GM20431 (cell line): Measurements from ENCODE around the gene ZSWIM7.
"Not testable (repeated sequence)": the region's sequence is repeated elsewhere in the genome, so short reads cannot be mapped to it uniquely, and the experiment has no call there.

Experiments used
- in situ Hi-C: fragments of 300-500 bp; cut with MseI, MboI; formaldehyde crosslinking; loops from one replicate; pipeline ENCODE4 v1.15.0; 2020; ENCODE audit warnings: low sequenced_read_pairs; ENCODE audit not compliant: unreplicated experiment

The ZSWIM7 gene

DNA sequence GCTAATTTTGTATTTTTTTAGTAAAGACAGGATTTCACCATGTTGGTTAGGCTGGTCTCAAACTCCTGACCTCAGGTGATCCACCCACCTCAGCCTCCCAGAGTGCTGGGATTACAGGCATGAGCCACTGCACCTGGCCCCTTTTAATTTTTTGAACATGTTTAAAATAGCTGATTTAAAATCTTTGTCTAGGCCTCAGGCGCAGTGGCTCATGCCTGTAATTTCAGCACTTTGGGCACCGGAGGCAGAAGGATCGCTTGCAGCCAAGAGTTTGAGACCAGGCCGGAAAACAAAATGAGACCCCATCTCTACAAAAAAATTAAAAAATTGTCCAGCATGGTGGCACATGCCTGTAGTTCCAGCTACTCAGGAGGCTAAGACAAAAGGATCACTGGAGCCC lies 63.0 kb downstream of the ZSWIM7 start:
- in situ Hi-C loops: not testable (repeated sequence)

GRCh38 chr17:15935891-15936290 lies 63.6 kb downstream of the ZSWIM7 start:
- in situ Hi-C loops: no loop called here

- in situ Hi-C loops: no loop called here
Measured at GRCh38 chr17:15934866-15935265, 64.6 kb downstream of the ZSWIM7 start.

DNA sequence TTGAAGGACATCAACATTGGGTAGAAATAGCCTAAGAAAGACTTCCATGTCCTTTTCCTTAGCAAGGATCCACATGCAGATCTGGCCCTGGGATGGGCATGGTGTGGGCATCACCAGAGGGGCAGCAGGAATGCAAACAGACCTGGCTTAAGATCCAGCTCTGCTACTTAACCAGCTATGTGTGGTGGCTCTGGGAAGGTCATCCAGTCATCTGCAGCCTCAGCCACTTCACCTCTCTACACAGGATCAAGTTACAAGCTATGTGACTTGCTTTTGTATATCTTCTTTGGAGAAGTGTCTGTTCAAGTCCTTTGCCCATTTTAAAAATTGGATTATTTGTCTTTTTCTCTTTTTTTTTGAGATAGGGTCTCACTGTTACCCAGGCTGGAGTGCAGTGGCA lies 68.1 kb downstream of the ZSWIM7 start:
- in situ Hi-C loops: no loop called here

- in situ Hi-C loops: no loop called here
Measured at GRCh38 chr17:15930426-15930825, 69.1 kb downstream of the ZSWIM7 start.

DNA sequence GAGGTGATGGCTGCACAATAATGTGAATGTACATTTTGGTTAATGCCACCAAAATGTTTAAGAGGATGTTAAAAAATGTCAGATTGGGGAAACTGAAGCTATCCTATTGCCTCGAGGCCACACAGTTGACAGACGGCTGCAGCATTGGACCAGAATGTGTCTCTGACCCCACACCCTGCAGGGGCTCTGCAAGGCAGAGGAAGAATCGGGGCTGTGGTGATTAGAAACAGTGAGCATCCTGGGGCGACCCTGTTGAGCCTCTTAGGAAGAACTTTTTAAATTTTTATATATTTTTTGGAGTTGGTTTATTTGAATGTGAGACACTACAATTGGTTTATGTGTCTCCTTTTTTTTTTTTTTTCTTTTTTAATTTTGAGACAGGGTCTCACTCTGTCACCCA lies 69.6 kb downstream of the ZSWIM7 start:
- in situ Hi-C loops: no loop called here

DNA sequence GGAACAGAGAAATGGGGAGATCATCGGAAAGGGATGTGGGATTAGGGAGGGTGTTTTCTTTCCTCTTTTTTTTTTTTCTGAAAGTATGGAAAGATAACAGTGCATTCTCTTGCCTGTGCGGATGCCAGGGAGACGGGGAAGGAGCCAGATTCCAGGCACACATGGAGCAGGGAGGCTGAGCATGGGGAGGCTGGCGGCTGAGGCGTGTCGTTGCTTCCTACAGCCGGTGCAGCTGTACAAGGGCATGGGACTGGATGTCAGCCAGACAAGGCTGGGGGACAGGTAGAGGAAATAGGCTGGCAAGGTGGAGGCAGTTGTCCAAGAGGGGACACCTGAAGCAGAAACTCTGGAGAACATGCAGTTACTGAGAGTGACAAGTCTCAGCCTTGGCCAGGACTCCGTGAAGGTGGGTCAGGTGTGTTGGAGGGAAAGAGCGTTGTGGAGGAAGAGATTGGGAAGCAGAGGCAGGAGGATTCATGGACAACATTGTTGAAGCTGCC lies 71.2 kb downstream of the ZSWIM7 start:
- in situ Hi-C loops: no loop called here
